MM.1S (cell line): Measurements from ENCODE around the gene CEACAM16.

ENCODE experiments used
- DNase-seq: peaks from one replicate; pipeline ENCODE4 v3.0.0-alpha.2; 2015
- H2AFZ ChIP-seq: fragments of 300-600 bp; sonication (generic); 2 replicates; pipeline ENCODE4 v1.6.0; 2016; ENCODE audit warnings: antibody characterized with exemption, low read length
- H3F3A ChIP-seq: fragments of 300-600 bp; sonication (generic); 2 replicates; pipeline ENCODE4 v1.6.1; 2016; ENCODE audit warnings: mild to moderate bottlenecking, antibody characterized with exemption, low read length, moderate library complexity, mixed read lengths; ENCODE audit not compliant: insufficient read depth
- H3K27ac ChIP-seq: fragments of 300-600 bp; sonication (generic); 2 replicates; pipeline ENCODE4 v1.5.1; 2016; ENCODE audit warnings: mild to moderate bottlenecking, low read length
- H3K27me3 ChIP-seq: fragments of 300-600 bp; sonication (generic); replicated peaks from 2 replicates; pipeline ENCODE4 v1.6.0; 2016; ENCODE audit warnings: low read length; ENCODE audit not compliant: insufficient read depth
- H3K36me3 ChIP-seq: fragments of 300-600 bp; sonication (generic); replicated peaks from 2 replicates; pipeline ENCODE4 v1.6.1; 2016; ENCODE audit warnings: mild to moderate bottlenecking, low read length, mixed read lengths; ENCODE audit not compliant: insufficient read depth
- H3K4me1 ChIP-seq: fragments of 300-600 bp; sonication (generic); 2 replicates; pipeline ENCODE4 v1.6.1; 2016; ENCODE audit warnings: low read length, mixed read lengths
- H3K4me2 ChIP-seq: fragments of 300-600 bp; sonication (generic); 2 replicates; pipeline ENCODE4 v1.6.0; 2016; ENCODE audit warnings: low read depth, low read length
- H3K4me3 ChIP-seq: fragments of 300-600 bp; sonication (generic); 2 replicates; pipeline ENCODE4 v1.5.1; 2016; ENCODE audit warnings: low read length, mixed read lengths
- H3K79me2 ChIP-seq: fragments of 300-600 bp; sonication (generic); 2 replicates; pipeline ENCODE4 v1.6.1; 2016; ENCODE audit warnings: mixed run types, low read length, mixed read lengths
- H3K9ac ChIP-seq: fragments of 300-600 bp; sonication (generic); 2 replicates; pipeline ENCODE4 v1.6.1; 2016; ENCODE audit warnings: low read length, mixed read lengths
- H3K9me2 ChIP-seq: fragments of 300-600 bp; sonication (generic); replicated peaks from 2 replicates; pipeline ENCODE4 v1.6.1; 2016; ENCODE audit warnings: mild to moderate bottlenecking, low read length, mixed read lengths; ENCODE audit not compliant: insufficient read depth
- H3K9me3 ChIP-seq: fragments of 300-600 bp; sonication (generic); replicated peaks from 2 replicates; pipeline ENCODE4 v1.6.1; 2016; ENCODE audit warnings: mild to moderate bottlenecking, low read length, mixed read lengths; ENCODE audit not compliant: insufficient read depth
- H4K20me1 ChIP-seq: fragments of 300-600 bp; sonication (generic); 2 replicates; pipeline ENCODE4 v1.6.1; 2016; ENCODE audit warnings: mild to moderate bottlenecking, low read length, moderate library complexity, mixed read lengths; ENCODE audit not compliant: insufficient read depth
- EZH2 ChIP-seq: fragments of 300-600 bp; sonication (generic); optimal IDR thresholded peaks from 2 replicates; pipeline ENCODE3; 2017; ENCODE audit warnings: low read depth, mild to moderate bottlenecking, antibody characterized with exemption, low read length, mixed read lengths
- EZH2phosphoT487 ChIP-seq: fragments of 300-600 bp; sonication (generic); IDR thresholded peaks from 2 replicates; pipeline ENCODE4 v1.6.1; 2018; ENCODE audit warnings: antibody characterized with exemption, low read length
- TF ChIP-seq, protein P1 (sequence below): fragments of 300-600 bp; sonication (generic); IDR thresholded peaks from 2 replicates; pipeline ENCODE4 v1.5.1; 2016; ENCODE audit warnings: antibody characterized with exemption, low read length, mixed read lengths

The CEACAM16 gene

GRCh38 chr19:44728178-44728577 lies 29.2 kb downstream of the CEACAM16 start:
- Histone ChIP-seq H2AFZ (0 out of 2 replicates have a peak overlapping the region, but pooled peaks have one; percentile 11), H3K36me3 (no peaks in the 10 kb centered on the region), H4K20me1 (no peaks in the 10 kb centered on the region), H3K4me1 (peaks cover 14% of the 10 kb centered on the region), H3K79me2 (no peaks in the 10 kb centered on the region), H3K27me3 (no peaks in the 10 kb centered on the region), H3K4me2 (no peak overlapping the region), H3K9me2 (no peaks in the 10 kb centered on the region), H3F3A (peaks cover 6% of the 10 kb centered on the region; the same call in 1 of the 2 replicates), H3K27ac (no peak overlapping the region), H3K9ac (no peak overlapping the region), H3K4me3 (no peak overlapping the region), H3K9me3 (no peaks in the 10 kb centered on the region)
- DNase-seq = no peak
- no peak for TF ChIP-seq EZH2phosphoT487
- TF ChIP-seq, protein P1, sequence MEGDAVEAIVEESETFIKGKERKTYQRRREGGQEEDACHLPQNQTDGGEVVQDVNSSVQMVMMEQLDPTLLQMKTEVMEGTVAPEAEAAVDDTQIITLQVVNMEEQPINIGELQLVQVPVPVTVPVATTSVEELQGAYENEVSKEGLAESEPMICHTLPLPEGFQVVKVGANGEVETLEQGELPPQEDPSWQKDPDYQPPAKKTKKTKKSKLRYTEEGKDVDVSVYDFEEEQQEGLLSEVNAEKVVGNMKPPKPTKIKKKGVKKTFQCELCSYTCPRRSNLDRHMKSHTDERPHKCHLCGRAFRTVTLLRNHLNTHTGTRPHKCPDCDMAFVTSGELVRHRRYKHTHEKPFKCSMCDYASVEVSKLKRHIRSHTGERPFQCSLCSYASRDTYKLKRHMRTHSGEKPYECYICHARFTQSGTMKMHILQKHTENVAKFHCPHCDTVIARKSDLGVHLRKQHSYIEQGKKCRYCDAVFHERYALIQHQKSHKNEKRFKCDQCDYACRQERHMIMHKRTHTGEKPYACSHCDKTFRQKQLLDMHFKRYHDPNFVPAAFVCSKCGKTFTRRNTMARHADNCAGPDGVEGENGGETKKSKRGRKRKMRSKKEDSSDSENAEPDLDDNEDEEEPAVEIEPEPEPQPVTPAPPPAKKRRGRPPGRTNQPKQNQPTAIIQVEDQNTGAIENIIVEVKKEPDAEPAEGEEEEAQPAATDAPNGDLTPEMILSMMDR = no peak
- no peak for TF ChIP-seq EZH2

DNA sequence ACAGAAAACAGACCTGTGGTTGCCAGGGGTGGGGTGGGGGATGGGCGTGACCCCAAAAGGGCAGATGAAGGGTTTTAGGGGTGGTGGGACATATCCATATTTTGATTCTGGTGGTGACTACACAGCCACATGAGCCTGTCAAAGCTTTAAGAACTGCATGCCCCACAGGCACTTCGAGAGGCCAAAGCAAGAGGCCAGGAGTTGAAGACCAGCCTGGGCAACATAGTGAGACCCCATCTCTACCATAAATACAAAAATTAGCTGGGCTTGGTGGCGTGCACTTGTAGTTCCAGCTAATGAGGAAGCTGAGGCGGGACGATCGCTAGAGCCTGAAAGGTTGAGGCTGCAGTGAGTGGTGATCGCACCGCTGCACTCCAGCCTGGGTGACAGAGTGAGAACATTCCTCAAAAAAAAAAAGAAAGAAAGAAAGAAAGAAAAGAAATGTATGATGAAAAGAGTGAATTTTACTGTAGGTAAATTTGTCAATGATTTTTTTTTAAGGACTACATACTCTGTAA lies 30.6 kb downstream of the CEACAM16 start:
- H3K9ac ChIP-seq = no peak overlapping the region
- H3K4me1 ChIP-seq = 0 out of 2 replicates have a peak, but pooled peaks cover 7% of the 10 kb centered on the region
- TF ChIP-seq EZH2phosphoT487 (no peak), EZH2 (no peak)
- TF ChIP-seq, protein P1 = no peak
- no peaks in the 10 kb centered on the region for H3K36me3 ChIP-seq
- no peaks in the 10 kb centered on the region for H3K9me3 ChIP-seq
- no peaks in the 10 kb centered on the region for H3F3A ChIP-seq
- H3K27me3 ChIP-seq = no peaks in the 10 kb centered on the region
- DNase-seq = no peak
- no peak overlapping the region for H3K4me2 ChIP-seq
- H3K27ac ChIP-seq = no peak overlapping the region
- no peaks in the 10 kb centered on the region for H4K20me1 ChIP-seq
- no peaks in the 10 kb centered on the region for H3K9me2 ChIP-seq
- no peak overlapping the region for H2AFZ ChIP-seq
- H3K79me2 ChIP-seq = no peaks in the 10 kb centered on the region
- no peak overlapping the region for H3K4me3 ChIP-seq

DNA sequence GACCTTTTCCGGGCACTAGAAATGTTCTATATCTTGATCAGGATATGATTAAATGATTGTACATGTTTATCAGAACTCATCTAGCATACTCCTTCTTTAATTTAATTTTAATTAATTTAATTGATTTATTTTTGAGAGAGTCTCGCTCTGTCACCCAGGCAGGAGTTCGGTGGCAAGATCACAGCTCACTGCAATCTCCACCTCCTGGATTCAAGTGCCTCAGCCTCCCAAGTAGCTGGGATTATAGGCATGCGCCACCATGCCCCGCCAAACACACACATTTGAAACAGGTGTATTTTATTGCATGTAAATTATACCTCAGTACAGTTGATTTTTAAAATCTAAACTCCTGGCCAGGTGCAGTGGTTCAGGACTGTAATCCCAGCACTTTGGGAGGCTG lies 32.1 kb downstream of the CEACAM16 start:
- no peaks in the 10 kb centered on the region for H3F3A ChIP-seq
- TF ChIP-seq, protein P1 = no peak
- TF ChIP-seq EZH2phosphoT487 = no peak
- TF ChIP-seq EZH2 = no peak

More for the DNA sequence above, 32.1 kb downstream of the CEACAM16 start:
- no peaks in the 10 kb centered on the region for H3K36me3 ChIP-seq
- no peak for DNase-seq
- no peaks in the 10 kb centered on the region for H3K4me1 ChIP-seq
- no peak overlapping the region for H2AFZ ChIP-seq
- no peaks in the 10 kb centered on the region for H4K20me1 ChIP-seq
- H3K9ac ChIP-seq = no peak overlapping the region
- H3K4me2 ChIP-seq = no peak overlapping the region
- H3K79me2 ChIP-seq = no peaks in the 10 kb centered on the region
- H3K9me3 ChIP-seq = no peaks in the 10 kb centered on the region
- no peak overlapping the region for H3K4me3 ChIP-seq
- H3K9me2 ChIP-seq = no peaks in the 10 kb centered on the region
- 0 out of 2 replicates have a peak, but pooled peaks cover 5% of the 10 kb centered on the region for H3K27me3 ChIP-seq
- no peak overlapping the region for H3K27ac ChIP-seq
